GM06990 (cell line): ENCODE data around the gene MGP.

ENCODE experiments used
- DNase-seq: peaks from one replicate; pipeline ENCODE4 v3.0.0-alpha.2; 2011; ENCODE audit not compliant: insufficient read length; ENCODE audit errors: extremely low read depth
- H3K27me3 ChIP-seq: replicated peaks from 2 replicates; pipeline ENCODE4 v1.6.0; 2011; ENCODE audit warnings: low read length; ENCODE audit not compliant: control insufficient read depth, insufficient read depth
- H3K36me3 ChIP-seq: 2 replicates; pipeline ENCODE4 v1.5.1; 2011; ENCODE audit warnings: low read length; ENCODE audit not compliant: control insufficient read depth, insufficient read depth
- H3K4me3 ChIP-seq: replicated peaks from 2 replicates; pipeline ENCODE4 v1.5.1; 2011; ENCODE audit warnings: low read depth, mild to moderate bottlenecking, control low read depth, low read length
- TF ChIP-seq, protein P1 (sequence below): IDR thresholded peaks from 2 replicates; pipeline ENCODE4 v1.5.1; 2011; ENCODE audit warnings: low read length, control low read depth, mild to moderate bottlenecking, inconsistent platforms; ENCODE audit not compliant: insufficient read depth, poor library complexity, severe bottlenecking

The MGP gene

DNA sequence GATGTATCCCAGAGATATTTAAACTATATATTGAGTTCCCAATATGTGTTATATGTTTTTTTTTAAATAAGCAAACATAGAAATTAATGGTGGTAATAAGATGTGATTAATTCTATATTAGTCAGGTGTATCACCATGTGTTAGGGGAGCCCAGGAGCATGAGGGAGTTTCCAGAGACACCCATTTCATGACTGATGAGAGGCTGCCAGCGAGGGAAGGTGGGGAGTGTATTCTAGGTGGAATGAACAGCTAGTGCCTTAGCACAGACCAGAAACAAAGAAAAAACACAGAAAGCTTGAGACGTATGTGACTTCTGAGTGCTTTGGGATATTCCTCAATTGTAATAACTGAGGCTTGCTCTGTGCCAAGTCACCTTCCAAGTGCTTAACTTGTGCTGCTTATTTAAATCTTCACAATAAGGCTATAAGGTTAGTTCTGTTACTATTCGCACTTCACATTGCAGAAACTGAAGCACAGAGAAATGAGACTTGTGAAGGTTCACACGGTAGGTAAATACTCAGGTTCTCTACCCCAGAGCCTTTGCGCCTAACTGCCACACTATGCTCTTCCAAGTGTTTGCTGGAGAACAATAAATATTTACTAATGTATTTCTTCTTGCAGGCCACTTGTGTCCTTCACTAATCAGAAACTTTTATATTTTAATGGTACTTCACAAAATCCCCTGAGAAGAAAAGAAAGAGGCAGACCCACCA is 17.9 kb upstream of the MGP start:
- H3K4me3 ChIP-seq: no peak overlapping the region
- no peak for DNase-seq
- TF ChIP-seq, protein P1, sequence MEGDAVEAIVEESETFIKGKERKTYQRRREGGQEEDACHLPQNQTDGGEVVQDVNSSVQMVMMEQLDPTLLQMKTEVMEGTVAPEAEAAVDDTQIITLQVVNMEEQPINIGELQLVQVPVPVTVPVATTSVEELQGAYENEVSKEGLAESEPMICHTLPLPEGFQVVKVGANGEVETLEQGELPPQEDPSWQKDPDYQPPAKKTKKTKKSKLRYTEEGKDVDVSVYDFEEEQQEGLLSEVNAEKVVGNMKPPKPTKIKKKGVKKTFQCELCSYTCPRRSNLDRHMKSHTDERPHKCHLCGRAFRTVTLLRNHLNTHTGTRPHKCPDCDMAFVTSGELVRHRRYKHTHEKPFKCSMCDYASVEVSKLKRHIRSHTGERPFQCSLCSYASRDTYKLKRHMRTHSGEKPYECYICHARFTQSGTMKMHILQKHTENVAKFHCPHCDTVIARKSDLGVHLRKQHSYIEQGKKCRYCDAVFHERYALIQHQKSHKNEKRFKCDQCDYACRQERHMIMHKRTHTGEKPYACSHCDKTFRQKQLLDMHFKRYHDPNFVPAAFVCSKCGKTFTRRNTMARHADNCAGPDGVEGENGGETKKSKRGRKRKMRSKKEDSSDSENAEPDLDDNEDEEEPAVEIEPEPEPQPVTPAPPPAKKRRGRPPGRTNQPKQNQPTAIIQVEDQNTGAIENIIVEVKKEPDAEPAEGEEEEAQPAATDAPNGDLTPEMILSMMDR: no peak
- no peaks in the 10 kb centered on the region for H3K27me3 ChIP-seq
- no peaks in the 10 kb centered on the region for H3K36me3 ChIP-seq

DNA sequence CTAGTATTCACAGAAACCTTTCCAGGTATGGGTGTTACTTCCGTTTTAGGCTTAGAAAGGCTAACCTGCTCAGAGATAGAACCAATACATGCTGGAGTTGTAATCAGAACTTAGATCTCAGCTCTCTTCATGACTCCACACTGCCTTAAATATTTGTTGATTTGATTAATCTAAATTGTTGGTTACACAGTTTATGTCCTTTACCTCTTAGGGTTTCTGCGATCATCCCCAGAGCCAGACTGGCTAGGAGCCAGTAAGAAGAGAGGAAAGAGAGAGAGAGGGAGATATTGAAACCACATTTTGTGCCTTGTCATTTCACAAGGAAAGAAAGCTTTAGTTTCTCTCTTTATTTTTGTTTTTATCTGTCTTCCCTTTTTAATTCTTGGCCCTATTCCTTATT is 16.8 kb upstream of the MGP start:
- TF ChIP-seq, protein P1: no peak
- no peaks in the 10 kb centered on the region for H3K27me3 ChIP-seq
- no peak for DNase-seq

DNA sequence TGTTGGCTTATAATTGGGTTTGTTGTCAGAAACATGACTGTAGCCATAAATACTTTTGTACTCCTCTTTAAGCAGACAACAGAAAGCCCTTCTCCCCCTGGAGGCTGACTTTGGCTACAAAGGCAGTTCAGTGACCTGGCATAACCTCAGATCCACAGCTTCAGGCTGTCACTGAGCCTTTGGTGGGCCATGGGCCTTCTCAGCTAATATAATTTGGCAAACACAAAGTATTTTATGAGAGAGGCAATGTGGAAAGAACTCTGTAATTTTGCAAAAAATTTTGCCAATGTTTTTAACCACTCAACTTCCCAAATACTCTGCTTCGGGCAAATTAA is 15.5 kb upstream of the MGP start:
- no peaks in the 10 kb centered on the region for H3K36me3 ChIP-seq
- H3K4me3 ChIP-seq: no peak overlapping the region
- DNase-seq: no peak
- TF ChIP-seq, protein P1: no peak
- no peaks in the 10 kb centered on the region for H3K27me3 ChIP-seq

More for the DNA sequence above, 16.8 kb upstream of the MGP start:
- H3K36me3 ChIP-seq: no peaks in the 10 kb centered on the region
- no peak overlapping the region for H3K4me3 ChIP-seq

DNA sequence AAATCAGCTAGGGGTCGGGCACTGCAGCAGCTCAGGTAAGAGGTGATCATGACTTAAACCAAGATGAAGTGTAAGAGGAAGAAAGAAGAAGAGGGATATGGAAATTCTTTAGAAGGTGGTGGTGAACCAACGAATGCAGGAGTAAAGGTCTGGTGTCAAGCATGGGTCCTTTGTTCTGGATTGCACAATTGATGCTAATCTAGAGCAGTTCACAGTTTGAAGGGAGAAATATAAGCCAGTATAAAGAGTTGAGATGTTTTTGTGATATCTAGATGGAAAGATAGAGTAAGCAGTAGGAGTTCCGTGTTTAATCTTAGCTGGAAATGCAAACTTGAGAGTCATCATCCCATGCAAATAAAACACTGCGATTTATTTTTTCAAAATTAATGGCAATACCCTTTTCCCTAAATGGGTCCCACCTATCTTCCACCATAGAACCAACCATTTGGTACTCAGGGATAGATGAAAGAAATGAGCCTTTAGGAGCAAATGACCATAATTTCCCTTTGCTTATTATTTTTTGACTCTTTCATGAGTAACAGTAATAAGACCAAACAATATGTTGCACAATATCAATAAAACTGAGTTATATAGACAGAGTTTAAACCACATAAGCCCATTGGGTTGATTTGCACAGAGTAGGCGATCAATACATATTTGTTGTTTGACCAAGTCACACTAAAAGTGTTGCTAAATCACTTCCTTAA is 15.0 kb upstream of the MGP start:
- Histone ChIP-seq H3K27me3 (no peaks in the 10 kb centered on the region), H3K36me3 (no peaks in the 10 kb centered on the region), H3K4me3 (no peak overlapping the region)
- TF ChIP-seq, protein P1: no peak
- no peak for DNase-seq

DNA sequence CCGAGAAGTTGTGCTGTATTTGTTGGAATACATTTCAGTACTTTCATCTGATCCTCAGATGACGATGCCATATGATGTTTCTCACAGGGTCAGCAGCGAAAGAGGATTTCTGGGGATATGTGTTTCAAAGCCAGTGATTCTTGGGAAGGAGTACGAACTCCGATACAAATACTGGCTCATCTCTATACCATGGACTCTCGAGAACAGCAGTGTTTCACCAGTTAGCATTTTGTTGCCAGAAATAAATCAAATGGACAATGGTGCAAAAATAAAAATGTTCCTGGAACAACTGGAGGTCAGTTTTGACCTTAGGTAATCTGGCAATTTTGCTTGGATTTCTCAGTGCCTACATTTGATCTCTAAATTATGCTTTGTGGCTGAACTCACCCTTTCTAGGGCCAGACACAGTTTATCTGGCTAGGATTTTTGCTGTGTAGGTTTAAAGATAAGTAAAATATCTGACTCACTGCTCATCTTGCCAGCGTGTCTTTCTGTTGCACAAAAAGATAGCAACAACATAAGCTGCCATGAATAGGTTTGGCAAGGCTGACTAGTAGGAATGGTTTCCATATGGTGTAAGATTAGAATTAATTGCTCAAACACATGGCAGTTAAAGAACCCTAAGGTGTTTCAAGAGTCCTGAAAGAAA is 11.0 kb upstream of the MGP start:
- Histone ChIP-seq H3K4me3 (no peak overlapping the region), H3K27me3 (no peaks in the 10 kb centered on the region), H3K36me3 (no peaks in the 10 kb centered on the region)
- no peak for DNase-seq
- TF ChIP-seq, protein P1: no peak
